DMS53 treated with DMSO at 0.1 percent for 48 hours (cell line): ENCODE measurements around the gene RESP18.
"Not testable (repeated sequence)": the region's sequence is repeated elsewhere in the genome, so short reads cannot be mapped to it uniquely, and the experiment has no call there.

Experiments used
- DNase-seq: peaks from one replicate; lab custom pipeline; 2025; ENCODE audit not compliant: unreplicated experiment; lab: John Stamatoyannopoulos, UW

RESP18 gene

DNA sequence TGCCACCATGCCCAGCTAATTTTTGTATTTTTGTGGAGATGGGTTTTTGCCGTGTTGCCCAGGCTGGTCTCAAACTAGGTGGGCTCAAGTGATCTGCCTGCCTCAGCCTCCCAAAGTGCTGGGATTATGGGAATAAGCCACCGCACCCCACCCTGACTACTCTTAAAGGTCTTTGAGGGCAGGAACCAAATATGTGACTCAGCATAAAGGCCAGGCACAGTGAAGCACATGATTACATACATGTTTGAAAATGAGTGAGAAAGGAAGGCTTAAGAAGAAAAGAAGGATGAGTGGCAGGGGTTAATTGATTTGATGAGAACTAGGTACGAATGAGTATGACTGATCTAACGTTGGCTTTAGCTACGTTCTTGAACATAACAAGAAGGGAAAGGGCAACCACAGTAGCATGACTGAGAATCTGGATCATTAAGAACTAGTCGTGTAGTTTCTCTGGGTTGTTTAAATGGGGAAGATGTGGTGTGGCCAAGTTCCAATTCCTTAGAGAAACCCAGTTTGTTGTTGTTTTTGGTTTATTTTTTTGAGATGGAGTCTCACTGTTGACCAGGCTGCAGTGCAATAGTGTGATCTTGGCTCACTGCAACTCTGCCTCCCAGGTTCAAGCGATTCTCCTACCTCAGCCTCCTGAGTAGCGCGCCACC is 6.8 kb downstream of the RESP18 start:
- no peak for DNase-seq

DNA sequence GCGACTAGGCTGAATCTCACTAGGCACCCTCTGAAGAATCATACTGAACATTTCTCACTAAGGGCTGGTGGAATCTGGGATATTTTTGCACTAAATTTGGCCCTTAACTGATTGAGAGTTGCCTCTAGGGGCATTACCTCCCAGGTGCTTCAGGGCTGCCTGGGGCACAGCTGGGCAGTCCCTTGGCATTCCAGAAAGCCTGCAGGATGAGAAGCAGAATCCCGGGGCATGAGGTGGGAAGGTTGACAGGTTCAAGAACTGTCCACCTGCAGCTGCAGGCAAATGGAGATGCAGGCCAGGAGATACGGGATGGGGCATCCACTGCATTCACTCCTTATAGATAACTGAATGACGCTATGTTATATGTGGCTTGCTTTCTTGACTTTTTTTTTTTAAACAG is 7.4 kb downstream of the RESP18 start:
- DNase-seq: no peak

DNA sequence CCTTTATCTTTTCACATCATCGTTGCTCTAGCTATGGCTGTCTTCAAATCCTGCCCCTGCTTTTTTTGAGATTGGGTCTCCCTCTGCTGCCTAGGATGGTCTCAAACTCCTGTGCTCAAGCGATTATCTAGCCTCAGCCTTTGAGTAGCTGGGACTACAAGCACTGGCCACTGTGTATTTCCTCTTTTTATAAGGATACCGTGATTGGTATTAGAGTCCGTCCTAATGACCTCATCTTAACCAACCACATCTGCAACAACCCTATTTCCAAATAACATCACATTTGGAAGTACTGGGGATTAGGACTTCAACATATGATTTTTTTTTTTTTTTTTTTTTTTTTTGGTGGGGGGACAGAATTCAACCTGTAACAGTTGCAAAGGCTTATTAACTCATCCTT is 9.1 kb downstream of the RESP18 start:
- DNase-seq: no peak

DNA sequence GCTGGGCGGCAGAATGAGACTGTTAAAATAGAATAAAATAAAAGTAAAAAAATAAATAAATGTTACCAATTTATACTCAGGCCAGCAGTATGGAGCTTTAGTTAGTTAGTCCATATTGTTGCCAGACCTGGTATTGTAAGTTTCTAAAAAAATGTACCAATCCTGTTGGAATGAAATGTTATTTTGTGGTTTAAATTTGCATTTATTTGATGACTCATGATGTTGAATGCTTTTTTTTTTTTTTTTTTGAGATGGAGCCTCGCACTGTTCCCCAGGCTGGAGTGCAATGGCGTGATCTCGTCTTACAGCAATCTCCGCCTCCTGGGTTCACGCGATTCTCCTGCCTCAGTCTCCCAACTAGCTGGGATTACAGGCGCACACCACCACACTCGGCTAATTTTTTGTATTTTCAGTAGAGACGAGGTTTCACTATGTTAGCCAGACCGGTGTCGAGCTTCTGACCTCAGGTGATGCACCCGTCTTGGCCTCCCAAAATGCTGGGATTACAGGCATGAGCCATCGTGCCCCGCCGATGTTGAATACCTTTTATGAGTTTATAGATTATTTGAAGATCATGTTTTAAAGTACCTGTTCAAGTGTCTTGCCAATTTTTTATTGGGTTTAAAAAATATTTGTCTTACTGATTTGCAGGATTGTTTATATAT is 17.6 kb downstream of the RESP18 start:
- DNase-seq: no peak

DNA sequence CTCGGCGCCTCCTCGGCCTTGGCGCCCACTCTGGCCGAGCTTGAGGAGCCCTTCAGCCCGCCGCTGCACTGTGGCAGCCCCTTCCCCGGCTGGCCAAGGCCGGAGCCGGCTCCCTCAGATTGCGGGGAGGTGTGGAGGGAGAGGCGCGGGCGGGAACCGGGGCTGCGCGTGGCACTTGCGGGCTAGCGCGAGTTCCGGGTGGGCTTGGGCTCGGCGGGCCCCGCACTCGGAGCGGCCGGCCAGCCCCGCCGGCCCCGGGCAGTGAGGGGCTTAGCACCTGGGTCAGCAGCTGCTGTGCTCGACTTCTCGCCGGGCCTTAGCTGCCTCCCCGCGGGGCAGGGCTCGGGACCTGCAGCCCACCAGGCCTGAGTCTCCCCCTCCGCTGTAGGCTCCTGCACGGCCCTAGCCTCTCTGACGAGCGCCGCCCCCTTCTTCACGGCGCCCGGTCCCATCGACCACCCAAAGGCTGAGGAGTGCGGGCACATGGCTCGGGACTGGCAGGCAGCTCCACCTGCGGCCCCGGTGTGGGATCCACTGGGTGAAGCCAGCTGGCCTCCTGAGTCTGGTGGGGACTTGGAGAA is 19.8 kb downstream of the RESP18 start:
- not testable (repeated sequence) for DNase-seq

DNA sequence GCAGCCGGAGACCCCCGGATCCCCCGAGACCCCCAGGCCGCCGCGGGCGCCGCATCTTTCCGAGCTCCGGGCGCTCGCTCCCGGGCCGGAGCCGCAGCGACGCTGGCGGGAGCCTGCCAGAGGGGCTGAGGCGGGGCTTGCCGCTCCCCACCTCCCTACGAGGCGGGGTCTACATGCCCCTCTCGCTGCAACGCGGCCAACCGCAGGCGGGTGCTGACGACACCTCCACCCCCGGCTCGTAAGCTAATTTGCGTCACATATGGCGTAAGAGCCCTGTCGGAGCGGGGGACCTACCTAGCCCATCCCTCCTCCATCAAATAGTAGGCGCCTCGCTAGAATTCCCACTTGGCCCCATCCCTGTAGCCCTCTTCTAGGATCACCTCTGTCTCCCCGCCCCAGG is 23.3 kb downstream of the RESP18 start, which contains the start of gene PTPRN:
PTPRN (minus strand) TSS at position 124 of the 400 bp plus-strand sequence; CDS start at position 55, 69 bp downstream.
- peak; percentile 17 for DNase-seq

DNA sequence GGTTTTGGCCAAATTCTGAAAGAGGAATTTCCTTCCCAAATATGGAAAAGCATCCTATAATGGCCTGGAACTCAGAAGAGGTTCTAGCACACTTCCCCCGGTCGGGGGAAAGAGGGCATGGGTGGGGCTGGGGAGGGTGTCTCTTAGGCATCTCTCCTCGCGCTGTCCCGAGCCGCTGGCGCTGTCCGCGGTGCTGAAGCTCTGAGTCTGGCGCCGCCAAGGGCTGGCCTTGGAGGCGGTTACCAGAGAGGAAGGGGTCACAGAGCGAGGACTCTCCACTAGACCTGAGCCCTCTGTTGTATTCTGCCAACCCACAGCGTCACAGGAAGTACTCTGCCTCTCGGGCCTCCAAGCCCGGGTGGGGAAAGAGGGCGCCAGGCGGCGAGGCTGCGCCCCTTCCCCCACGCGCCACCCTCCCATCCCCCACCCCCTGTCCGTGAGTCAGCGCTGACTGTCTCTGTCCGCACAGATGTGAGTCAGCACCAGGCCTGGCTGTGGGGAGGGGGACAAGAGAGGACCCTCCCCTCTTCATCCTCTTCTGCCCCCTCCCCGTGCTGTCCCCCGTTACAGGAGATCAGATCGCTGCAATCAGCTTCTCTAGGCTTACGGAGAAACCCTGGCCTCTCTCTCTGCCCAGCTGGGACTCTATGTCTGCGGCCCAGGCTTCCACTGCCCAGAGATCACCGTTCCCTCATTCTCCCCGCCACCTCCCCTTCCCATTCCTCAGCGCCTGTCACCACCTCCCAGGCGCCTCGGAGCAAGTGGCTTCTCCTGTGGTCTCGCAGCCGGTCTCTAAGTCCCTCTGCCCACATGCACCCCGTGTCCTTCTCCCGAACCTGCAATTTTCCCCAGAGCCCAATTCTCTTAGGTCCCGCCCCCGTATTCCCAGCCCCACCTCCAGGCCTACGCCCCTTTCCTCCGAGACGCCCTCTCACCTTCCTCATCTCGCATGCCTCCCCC is 24.1 kb downstream of the RESP18 start:
- DNase-seq: peak; percentile 33

DNA sequence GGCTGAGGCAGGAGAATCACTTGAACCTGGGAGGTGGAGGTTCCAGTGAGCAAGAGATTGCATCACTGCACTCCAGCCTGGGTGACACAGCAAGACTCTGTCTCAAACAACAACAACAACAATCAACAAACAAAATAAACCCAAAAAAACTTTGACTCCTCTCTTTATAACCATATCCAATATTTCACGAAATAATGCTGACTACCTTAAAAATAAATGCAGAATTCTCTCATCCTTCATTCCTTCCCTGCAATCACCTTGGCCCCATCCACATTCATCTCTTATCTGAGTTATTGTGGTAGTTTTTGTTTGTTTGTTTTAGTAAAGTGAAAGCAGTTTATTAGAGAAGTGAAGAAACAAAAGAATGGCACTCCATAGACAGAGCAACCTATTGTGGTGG is 26.5 kb downstream of the RESP18 start:
- no peak for DNase-seq

DNA sequence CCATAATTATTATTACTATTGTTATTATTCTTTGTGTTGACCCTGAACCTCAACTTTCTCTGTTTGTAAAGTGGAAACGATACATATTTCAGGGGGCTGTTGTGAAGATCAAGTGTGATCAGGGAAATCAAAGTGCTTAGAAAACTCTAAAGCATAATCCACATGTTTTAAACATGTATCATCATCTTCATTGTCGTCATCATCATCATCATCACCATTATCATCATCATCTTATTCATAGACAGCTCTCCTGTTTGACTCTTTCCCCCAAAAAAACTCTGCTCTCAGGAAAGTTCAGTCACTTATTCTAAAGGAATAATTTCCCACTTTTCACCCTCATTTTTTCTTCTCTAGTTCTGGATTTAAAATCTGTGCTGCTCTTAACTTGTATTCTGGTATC is 28.3 kb downstream of the RESP18 start:
- DNase-seq: no peak

DNA sequence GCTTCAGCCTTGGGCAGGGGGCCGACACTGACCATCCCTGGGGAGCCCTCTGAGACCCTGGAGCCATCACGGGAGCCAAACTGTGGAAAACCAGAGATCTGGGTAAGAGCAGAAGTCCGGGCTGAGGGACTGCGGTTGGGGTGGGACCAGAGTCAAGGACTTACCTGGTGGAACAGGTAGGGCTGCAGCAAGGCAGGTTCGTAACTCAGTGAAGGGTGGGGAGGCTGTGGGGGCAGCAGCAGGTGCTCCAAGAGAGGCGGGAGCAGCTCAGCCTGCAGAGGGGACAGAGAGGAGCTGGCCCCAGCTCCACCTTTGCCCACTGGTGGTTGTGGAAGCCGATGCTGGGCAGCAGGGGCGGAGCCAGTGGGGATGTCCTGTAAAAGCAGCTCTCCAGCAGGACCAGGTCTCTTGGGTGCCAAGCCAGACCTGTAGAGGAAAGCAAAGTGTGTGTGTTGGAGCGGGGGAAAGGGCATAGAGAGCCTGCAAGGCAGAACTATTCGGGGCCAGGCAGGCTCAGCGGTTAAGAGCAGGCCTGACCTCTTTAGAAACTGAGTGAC is 30.1 kb downstream of the RESP18 start:
- DNase-seq: no peak

DNA sequence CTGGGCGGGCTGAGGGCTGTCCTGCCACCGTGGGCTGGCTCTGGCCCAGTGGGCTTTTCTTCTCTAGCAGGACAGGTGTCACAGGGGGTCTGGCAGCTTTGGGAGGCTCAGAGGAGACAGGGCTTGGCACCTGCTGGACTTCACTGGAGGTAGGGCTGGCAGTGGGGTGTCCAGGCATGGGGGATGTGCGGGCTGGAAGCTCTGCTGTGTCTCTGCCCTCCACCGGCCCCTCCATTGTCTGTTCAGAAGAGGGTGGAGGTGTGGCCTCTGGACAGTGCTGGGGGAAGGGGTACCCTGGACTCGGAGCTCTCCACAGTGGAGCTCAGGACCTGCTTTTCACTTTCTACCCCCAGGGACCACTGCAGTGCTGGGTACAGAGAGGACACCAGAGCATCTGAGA is 32.5 kb downstream of the RESP18 start:
- DNase-seq: no peak

DNA sequence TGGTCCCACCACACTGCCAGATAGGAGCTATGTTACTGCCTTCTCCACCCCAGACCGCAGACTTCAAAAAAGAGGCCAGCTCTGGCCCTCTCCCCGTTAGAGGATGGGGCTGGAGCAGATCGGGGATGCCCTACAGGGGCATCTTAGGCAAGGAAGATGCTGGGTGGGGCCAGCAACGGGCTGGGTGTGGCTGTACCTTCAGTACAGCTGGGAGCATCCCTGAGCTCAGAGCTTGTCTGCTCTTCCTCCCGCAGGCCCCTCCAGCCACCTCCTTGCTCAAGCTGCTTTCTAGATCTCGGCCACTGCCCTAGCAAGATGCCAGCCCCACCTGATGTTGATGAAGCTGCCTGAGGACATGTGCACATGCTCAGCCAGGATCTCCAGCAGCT is 33.2 kb downstream of the RESP18 start:
- no peak for DNase-seq

DNA sequence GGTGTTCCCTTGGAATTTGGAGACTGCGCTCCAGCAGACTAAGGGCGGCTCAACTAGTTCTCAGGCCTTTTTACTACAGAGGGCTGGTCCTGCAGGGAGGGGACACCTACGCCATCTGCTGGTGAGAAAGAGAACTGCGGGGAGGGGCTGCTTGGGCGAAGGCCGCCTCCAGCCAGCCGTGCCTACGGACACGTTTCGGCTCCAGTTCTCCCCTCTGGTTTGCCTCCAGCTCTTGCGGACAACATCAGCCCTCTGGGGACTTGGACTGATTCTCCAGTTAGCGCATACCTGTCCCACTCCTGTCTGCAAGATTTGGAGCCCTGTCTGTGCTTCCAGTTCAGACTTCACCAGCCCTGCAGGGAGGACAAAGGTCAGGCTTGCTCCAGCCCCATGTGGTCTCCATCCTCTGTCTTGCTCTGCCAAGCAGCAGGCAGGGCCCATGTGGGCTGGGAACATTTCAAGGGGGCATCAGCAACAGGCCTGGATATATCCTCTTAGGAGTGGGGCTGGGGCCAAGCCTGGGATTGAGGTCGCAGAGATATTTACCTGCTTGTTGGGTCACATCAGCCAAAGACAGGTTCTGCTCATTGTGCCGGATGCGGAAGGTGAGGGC is 33.7 kb downstream of the RESP18 start:
- DNase-seq: peak; percentile 55

DNA sequence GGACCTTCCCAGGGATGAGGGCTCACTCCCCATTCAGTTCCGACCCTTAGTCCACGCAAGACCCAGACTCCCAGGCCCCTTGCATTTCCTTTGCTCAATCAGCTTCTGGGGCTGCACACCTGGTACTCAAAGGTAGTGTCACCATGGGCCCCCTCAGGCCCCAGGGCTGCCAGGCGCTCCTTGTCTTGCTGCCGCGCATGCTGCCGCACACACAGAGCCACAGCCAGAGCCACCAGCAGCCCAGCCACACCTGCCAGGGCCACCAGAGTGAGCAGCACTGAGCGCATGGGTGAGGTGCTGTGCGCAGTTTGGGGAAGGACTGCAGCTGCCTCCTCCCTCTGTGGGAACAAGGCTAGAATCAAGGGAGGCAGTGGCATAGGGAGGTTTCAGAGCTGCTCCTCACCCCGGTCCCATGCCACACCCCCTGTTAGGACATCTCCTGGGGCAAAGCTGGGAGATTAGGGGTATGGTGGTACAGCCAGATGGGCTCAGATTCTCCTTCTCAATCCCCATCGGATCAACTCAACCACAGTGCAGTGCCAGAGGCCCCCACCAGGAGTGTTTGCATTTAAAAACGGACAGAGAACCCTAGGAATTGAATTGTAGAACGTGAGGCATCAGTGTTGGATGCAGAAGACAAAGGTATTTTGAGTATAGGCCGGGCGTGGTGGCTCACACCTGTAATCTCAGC is 34.6 kb downstream of the RESP18 start:
- DNase-seq: no peak

DNA sequence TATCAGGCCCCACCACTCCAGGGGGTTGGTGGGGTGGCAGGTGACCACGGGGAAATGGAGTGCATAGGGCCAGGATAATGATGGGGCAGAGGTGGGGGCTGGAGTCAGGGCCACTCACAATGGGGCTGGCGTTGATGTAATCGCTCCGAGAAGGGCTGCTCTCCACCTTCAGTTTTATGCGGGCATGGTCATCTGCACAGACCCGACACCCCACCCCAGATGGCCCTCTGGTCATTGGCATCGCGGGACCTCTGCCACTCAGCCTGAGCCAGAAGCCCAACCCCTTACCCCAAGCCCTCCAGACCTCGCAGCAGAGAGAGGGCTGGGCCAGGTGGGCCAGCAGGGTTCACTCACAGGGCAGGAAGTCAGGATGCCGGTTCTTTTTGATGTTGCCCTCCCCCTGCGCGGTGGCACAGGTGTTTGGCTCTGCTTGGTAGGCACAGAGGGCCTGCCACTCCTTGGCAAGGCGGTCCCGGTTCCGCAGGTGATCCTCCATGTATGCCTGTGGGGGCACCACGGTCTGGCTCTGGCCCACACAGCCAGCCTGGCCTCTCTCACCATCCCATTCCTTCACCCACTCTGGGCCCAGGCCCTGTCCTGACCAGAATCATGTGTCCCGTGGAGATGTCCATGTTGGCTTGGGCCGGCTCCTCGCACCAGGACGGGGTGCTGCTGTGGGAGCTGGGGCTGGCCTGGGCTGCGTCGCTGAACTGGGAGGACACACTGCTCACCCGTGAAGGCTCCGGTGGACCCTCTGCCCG is 35.7 kb downstream of the RESP18 start:
- DNase-seq: no peak

DNA sequence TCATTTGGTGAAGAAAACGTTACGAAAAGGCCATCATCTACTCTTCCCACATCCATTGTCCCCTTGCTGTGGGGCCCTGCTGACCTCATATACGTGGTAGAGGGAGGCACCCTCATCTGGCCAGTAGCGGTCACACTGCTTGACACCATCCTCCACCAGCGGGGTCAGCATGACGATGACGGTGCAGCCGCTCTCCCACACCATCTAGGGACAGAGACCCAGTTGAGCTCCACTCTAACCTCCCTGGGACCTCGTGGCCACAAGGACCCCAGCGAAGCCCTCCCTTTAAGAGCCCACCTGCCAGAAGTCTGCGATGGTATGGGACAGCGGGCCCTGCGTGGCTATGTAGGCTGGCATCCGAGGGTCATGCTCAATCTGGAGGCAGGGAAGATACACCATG is 36.4 kb downstream of the RESP18 start:
- no peak for DNase-seq

DNA sequence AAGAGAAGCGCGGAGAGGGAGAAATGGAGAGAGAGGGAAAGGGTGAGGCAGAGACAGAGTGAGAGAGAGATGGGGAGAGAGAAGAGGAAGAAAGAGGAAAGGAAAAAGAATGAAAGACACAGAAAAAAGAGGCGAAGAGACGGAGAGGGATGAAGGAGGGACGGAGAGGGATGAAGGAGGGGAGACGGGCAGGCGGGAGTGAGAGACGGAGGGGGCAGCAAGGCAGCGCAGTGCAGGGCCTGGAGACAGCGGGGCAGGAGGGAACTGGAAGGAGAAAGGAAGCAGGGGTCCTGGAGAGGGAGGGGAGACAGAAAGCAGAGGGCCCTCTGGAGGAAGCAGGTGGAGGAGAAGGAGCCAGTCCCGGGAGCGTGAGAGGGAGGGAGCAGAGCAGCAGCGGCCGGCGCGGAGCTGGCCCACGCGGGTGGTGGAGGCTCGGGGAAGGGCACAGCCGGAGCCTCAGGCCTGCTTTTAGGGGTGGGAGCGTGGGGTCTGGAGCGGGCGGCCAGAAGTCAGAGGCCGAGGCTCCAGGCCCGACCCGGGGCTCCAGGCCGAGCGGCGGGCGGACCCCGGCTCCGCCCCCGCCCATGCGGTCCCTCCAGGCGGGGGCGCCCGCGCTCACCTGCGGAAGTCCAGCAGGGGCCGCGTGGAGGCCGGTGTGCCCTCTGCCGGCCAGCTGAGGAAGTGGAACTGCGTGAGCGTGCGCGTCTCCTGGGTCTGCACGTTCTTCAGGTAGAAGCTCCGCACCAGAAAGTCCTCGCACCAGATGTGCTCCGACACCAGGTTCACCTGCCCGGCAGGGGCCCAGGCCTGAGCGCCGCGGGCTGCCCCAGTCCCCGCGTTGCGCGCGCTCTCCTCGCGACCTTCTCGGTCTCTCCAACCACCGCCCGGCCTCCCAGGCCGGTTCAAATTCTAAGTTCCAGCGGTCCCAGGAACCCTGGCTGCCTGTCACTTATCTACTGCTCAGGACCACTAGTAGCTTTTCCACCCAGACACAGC is 37.9 kb downstream of the RESP18 start:
- DNase-seq: peak; percentile 77

DNA sequence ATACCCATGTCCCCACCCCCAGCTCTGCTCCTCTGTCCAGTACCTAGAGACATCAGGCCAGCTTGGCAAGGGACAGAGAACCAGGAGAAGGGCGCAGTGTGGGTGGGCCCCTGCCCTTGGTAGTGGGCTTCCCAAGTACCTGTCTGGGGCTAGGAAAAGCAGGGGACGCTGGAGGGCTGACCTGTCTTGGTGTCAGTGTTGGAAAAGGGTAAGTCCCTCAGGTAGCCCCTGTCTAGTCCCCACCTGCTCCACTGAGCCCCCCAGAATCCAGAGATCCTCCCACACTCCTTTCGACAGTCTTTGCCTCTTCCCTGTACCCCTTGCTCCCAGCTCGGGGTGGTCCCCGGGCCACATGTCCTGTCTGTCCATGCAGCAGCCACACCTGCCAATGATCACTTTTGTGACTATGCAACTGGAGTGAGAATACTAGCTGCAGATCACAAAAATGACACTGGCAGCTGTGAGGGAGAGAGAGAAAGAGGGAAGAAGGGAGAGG is 38.8 kb downstream of the RESP18 start:
- no peak for DNase-seq
